Pons (tissue), 1 donor: ENCODE data around the gene KCNK13.
"Not testable (repeated sequence)": the region's sequence is repeated elsewhere in the genome, so short reads cannot be mapped to it uniquely, and the experiment has no call there.

Experiments
- DNase-seq: peaks from one replicate; pipeline ENCODE4 v3.0.0-alpha.2; 2016; ENCODE audit warnings: low spot score

KCNK13 gene

DNA sequence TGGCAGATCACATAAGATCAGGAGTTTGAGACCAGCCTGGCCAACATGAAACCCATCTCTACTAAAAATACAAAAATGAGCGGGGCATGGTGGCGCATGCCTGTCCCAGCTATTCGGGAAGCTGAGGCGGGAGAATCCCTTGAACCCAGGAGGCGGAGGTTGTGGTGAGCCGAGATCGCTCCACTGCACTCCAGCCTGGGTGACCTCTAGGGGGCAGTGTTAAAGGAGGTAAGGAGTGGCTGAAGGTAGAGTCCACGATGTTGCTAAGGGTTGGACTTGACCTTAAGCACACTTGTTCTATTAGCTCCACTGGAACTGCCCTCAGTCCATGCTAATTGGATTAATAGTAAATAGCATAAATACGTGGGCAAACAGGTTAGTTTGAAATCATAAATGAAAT, 132.1 kb downstream of the KCNK13 start:
- no peak for DNase-seq

DNA sequence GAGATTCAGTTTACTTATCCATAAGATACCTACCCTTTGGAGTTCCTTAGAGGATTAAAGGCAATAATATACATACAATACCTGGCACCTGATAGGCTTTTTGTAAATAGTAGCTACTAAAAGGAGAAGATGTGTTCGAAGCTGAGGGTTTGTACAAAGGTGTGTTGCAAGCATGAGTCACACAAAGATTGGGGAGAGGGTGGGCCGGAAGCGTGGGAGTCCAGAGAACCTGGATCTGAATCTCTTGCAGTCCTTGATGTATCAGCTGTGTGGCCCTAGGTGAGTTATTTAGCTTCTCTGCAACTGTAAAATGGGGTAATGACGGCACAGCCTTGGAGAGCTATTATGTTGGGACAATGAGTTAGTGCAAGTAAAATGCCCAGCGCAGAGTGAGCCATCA, 132.9 kb downstream of the KCNK13 start:
- no peak for DNase-seq

DNA sequence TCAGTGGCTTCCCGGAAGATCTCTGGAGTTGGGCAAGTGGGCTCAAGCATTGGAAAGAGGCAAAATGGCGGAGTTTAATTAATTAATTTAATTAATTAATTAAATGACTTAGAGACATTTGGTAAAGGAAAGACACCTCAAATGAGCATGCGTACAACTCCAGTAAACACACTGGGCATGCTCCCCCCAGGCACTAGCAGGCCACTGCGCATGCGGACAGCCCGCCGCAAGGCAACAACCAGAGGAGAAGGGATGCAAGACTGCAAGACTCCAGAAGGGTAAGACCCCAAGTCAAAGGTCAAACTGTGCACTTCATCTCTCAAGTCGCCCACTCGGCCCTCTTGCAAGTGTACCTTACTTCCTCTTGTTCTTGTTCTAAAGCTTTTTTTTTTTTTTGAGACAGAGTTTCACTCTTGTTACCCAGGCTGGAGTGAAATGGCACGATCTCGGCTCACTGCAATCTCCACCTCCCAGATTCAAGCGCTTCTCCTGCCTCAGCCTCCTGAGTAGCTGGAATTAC, 136.8 kb downstream of the KCNK13 start:
- DNase-seq: no peak

DNA sequence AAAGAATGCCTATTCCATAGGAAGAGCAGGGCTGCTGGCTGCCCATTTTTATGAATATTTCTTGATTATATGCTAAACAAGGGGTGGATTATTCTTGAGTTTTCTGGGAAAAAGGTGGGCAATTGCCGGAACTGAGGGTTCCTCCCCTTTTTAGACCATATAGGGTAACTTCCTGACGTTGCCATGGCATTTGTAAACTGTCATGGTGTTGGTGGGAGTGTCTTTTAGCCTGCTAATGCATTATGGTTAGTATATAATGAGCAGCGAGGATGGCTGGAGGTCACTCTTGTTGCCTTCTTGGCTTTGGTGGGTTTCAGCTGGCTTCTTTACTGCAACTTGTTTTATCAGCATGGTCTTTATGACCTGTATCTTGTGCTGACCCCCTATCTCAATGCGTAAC, 138.8 kb downstream of the KCNK13 start:
- not testable (repeated sequence) for DNase-seq

DNA sequence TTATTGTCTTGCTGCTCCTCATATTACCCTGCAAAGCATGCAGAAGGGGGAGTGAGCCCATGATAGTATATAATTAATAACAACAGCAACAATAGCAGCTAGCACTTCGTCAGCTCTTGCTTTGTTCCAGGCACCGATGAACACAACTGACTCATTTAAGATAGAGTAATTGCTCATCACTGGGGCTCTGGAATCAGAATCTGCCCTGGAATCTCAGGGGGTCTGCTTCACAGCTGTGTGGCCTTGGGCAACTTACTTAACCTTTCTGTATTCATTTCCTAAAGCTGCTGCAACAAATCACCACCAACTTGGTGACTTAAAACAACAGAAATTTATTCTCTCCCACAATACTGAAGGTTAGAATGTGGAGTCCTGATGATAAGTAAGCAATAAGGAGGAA, 139.6 kb downstream of the KCNK13 start:
- DNase-seq: no peak

DNA sequence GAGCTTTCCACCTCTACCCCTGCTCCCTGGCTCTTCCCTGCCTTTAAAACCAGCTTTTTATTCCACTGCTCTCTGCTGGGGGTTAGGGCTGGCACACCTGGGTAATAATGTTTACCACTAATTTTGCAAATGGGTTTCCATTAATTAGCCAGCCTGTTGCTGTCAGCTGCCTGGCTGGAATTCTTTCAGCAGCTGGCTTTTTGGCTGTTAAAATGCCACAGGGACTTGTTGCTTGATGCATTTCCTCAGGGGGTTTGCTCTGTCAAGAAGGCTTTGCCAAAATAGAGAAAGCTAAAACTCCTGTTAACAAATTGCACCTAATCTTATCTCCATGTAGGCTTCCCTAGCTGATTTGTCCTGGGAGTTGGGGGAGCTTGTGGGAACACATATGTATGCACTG, 142.7 kb downstream of the KCNK13 start:
- no peak for DNase-seq

DNA sequence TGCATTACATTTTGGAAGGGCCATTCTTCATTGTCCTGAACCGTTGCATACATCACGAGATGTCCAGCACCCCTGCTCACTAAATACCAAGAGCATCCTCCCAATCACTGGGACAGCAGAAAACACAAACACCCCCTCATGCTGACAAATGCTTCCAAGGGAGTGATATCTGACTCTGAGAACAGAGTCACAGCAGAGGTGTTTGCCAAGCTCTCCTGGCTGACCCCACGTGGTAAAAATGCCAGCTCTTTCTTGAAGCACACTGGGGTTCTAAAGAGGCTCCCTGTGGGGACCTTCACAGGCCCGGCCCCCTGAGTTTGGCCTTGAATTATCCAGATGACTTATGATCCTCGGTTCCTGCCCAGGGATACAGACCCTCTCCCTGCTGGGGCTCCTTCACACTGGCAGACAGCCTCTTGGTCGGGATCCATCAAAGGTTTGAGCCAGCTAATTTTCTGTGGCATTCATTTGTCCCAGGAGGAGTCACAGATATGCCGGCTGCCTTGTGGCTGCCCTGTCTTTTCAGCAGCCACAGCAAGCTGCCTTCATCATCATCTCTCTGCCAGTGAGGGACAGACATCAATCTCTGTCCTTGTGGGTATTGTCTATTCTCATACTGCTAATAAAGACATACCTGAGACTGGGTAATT, 151.4 kb downstream of the KCNK13 start:
- no peak for DNase-seq

DNA sequence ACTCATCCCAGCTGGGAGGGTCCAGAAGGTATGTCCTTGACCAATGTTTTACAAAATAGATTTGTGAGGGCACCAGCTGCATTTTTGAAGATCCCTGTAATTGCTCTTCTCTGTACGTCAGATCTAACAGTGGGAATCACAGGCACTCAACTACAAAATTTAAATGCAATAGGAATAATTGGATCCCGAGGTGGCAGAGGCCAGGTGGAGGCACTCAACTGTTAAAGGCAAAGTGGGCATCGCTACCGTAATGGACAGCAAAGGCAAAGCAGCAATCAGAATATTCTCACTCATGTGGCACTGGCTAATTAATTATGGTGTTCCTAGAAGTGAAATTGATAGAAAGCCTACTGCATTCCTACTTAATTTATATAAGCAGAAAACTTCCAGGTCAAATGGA, 166.7 kb downstream of the KCNK13 start:
- no peak for DNase-seq

DNA sequence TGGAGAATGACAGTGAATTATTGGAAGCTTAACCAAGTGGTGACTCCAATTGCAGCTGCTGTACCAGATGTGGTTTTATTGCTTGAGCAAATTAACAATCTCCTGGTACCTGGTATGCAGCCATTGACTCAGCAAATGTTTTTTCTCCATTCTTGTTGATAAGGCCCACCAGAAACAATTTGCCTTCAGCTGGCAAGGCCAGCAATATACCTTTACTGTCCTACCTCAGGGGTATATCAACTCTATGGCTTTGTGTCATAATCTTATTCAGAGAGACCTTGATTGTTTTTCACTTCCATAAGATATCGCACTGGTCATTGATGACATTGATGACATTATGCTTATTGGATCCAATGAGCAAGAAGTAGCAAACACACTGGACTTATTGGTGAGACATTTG, 168.1 kb downstream of the KCNK13 start:
- not testable (repeated sequence) for DNase-seq
